NCI-H146 treated with DMSO at 0.1 percent for 48 hours (cell line): ENCODE measurements around the gene CDC42BPB.

ENCODE experiments used
- DNase-seq: peaks from one replicate; lab custom pipeline; 2025; ENCODE audit not compliant: unreplicated experiment; lab: John Stamatoyannopoulos, UW

The CDC42BPB gene

GRCh38 chr14:102916347-102917055, 140.8 kb downstream of the CDC42BPB start:
- DNase-seq, result no peak

GRCh38 chr14:102915292-102916110, 141.8 kb downstream of the CDC42BPB start:
- DNase-seq, result no peak

DNA sequence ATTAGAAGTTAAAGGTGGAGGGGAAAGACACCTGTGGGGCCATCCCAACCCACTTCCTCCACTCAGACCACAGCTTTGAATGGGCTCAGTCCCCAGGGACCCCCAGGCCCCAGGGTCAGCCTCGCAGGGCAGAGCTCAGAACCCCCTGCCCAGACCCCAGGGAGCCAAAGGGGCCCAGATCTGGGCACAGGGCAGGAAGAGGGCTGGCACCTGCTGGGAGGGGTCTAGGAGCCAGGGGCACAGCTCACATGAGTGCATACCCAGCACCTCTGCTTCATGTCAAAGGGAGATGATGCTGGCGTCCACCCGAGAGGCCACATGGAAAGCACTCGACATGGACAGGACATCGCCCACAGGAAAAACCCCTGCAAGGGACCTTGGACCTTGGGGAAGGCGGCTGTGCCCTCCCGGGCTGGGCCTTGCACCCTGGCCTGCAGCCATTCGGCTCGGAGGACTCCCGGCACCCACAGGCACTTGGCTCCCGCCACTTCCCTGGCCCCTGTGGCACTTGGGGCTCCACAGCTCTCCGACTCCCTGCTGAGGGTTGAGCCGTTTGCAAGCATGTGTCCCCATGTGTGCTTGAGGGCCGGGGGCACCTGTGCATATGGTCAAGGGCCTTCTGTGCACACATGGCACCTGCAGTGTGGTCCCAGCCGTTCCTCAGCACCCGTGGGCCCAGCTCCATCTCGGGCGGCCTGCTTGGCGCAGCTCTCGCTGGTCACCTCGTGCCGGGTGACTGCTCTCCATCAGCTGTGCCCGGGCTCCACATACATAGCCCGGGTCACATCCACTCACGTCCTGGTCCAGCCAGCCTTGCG, 142.7 kb downstream of the CDC42BPB start:
- no peak for DNase-seq

GRCh38 chr14:102913341-102914211, 143.8 kb downstream of the CDC42BPB start:
- no peak for DNase-seq

DNA sequence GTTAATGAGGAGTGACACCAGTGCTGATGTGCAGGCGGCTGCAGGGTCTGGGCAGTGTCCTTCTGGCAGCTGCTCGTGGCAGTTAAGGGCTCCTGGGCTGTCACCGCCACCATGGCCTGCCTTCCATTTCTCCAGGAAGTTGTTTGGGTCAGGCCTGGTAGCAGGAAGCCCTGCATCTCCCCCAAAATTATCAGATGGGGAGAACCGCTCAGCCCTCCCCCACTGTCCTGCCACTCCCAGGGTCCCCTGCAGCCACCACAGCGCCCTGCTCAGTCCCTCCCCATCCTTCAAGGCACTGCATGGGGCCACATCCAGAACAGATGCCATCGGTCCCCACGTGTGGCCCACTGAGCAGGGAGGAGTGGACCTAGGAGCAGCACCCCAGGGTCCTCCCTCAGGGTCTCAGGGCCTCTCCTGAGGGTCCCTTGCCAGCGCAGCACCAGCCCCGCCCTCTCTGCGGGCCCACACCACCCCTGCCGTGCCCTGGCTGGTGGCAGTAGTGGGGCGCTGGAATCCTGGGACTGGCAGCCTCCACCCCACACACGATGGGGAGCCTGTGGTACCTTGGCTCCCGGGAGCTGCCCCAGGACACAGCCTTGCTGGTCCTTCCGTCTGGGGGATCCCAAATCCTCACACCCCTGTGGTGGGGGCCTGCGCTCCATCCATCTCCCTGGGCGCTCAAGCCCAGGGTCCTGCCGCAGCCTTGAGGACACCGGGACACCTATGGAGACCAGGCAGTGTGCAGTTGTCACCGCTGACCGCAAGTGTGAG, 145.2 kb downstream of the CDC42BPB start:
- DNase-seq, result no peak

GRCh38 chr14:102911541-102911951, 145.8 kb downstream of the CDC42BPB start:
- no peak for DNase-seq

DNA sequence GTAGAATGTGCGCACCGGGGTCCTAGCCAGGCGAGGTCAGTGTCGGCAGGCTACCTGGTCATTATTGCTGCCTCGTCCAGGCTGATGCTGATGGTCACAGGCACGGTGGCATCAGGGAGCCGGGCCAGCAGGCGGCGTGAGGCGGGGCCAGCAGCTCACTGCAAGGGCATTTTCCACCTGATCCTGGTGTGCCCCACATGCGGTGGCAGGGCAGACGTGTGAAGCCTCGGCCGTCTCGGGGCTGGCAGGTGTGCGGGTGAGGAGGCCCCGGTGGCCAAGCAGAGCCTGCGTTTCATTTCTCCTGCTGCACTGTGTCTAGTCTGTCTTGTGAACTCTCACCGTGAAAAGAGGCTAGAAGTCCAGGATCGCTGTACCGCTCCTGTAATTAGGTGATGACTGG, 146.9 kb downstream of the CDC42BPB start:
- DNase-seq, result no peak

DNA sequence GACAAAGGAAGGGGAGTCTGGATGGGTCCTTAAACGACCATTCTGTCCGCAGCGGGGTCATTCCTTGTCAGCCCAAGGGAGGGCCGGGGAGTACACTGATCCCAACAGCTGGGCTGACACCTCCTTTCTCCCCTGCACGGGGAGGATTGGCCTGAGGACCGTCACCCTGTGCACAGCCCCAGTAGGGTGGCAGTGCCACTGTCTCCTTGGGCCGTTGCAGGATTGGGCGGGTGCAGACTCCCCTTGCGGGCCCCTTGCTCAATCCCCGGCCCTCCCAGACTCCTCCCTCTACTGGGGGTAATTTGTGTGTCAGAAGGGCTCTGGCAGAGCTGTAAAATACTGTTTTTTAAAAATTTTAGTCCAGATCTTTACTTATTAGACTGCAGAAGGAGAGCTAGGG, 147.4 kb downstream of the CDC42BPB start:
- DNase-seq, result no peak

DNA sequence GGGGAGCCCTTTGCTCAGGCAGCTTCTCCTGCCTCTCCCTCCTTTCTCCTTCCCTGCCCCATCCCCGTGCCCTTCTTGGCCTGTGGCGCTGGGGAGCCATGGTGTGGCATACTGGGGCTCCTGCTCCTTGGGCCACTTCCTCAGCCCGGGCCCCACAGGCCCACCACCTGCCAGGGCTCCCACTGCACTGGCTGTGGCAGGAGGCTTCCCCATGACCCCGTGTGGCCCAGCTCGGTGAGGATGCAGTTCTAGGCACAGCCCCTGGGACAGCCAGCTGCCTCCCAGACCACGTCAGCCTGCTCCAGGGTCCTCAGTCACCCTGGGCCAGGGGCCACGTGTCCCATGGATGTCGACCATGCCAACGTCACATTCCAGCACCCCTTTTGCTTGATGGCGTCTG, 147.9 kb downstream of the CDC42BPB start:
- no peak for DNase-seq

DNA sequence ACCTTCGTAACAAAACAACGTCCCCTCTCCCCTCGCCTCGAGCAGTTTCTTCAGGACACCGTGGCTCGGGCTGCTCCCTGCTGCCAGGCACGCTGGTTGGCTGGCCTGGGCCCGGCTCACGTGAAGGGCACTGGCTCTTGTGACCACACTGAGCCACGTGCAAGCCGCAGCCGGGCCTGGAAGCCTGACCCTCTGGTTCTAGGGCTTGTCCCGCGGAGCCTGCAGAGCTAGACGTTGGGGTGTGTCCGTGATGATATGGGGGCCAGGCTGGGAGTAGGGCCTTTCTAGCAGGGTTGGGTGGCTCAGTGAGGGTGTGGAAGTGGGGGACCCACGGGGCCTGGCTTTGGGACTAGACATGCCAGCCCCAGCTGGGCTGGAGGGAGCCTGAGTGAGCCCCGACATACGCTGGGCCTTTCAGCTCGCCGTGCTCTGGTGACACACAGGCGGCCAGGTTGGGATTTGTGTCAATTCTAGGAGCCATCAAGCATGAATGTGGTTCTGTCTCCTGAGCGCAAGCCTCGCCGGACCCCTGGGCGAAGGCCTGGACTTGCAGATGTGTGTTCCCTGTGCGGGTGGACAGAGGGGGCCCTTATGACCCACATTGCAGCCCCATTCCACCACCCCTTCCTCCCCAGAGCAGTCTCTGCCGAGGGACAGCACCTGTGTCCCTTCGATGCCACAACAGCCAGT, 148.4 kb downstream of the CDC42BPB start:
- DNase-seq, result no peak

DNA sequence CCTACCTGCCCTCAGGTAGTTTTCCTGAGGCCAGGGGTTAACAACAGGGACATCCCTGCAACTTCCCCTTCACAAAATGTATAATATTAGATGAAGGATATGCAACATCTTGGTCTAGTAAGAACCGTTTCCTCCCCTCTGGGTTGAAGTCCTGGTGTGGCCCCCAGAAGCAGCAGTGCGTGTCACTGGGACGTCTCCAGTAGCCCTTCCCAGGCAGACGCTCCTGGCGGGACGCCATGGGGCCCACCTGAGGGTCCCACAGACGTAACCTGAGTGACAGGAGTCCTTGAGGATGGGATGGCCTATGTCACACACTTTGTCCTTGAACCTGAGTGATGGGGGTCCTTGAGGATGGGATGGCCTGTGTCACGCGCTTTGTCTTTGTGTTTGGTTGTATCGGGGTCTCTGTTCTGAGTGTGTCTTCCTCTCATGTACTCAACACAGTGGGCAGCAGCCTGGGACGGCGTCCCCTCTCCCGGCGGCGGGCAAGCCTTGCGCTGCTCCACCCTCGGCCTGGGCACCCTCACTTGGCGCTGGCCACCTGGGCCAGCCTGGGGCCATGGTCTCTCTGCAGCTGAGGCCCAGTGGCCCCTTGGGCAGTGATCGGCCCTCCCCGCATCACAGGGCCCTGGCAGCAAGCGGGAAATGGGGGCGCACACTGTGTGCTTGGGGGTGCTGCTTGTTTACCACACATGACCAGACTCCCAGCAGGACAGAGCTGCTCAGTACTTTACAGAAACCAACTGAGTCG, 149.2 kb downstream of the CDC42BPB start:
- no peak for DNase-seq

DNA sequence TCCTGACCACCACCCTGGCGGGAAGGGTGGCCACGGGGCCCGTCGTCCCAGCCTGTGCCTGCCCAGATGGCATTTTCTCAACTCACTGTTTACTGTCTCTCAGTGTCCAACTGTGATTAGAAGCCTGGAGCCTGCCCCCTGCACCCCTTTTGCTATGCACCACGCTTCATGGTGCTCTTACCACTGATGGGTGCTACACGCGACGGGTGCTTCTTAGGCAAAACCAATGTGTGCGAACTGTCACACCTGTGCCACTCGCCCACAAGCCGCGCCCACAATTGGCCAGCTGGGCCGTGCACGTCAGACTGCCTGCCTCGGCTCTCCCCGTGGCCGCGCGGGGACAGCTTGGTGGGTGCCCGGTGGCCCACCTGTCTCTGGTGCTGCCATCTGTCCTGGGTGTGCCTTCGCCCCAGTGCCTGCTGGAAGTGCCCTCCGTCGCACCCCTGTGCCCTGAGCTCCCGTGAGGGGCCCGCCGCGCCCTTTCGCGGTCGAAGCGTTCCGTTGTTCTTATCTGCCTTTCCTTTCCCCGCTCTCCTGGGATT, 150.0 kb downstream of the CDC42BPB start:
- DNase-seq, result no peak

DNA sequence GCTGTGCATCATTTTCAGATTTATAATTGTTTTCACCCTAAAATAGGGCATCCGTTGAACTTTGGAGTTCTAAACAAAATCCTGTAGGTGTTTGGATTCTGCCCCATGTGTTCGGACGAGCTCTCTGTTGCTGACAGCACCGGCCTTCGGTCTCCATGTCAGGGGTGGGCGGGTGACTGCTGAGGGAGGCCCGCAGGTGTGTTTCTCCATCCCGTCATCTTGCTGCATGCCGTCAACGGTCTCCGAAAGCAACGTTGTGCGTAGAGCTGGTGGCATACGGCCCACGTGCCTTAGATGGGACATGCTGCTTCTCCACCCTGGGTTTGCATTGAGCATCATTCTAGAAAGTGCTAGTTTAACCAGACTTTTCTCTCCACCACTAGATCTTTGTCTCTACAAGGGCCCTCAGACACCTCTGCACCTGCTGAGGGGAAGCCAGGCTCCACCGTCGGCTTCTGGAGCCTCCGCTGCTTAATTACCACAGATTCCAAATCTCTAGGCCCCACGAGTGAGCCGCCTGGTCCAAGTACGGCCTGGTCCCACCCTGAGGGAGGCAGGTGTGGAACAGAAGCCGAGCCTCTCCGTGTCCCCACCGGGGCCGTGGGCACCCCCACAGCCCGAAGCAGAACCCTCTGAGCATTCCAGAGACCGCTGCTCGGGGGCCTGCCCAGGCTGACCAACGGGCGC, 150.6 kb downstream of the CDC42BPB start:
- DNase-seq, result no peak

- DNase-seq, result no peak
These were observed 151.9 kb downstream of the CDC42BPB start for GRCh38 chr14:102905116-102906108.

GRCh38 chr14:102903889-102904512, 153.3 kb downstream of the CDC42BPB start:
- DNase-seq, result no peak

DNA sequence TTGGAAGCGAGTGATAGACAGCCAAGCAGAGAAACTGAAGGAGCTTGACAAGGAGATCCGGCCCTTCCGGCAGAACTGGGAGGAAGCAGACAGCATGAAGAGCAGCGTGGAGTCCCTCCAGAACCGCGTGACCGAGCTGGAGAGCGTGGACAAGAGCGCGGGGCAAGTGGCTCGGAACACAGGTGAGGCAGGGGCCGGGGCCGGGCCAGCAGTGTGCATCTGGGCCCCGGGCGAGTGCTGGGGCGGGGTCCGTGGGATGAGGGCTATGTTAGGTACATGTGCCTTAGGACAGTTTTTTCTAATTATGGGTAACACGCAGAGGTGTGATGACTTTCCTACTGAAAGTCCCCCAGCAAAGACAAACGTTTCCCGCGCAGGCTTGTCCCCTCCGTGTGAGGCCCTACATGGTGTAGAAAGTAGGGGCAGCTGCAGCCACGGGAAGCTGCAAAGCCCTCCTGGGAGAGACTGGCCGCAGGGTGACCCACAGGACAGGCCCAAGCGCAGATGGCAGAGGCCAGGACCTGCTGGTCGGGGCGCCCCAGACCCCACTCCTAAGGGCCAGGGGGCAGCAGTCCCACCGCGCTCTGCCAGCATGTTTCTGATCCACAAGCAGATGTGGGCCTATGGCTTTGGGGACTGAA, 154.0 kb downstream of the CDC42BPB start:
- DNase-seq, result no peak
